Esophagus squamous epithelium (tissue), 4 donors: Measurements from ENCODE around the gene PRKCA.

Experiments used
- POLR2A ChIP-seq, 4 donors: fragments of 450-650 bp; IDR thresholded peaks; one replicate each; pipeline ENCODE4 v1.6.1; 2017; ENCODE audit warnings: antibody characterized with exemption in 4 of 4, mild to moderate bottlenecking in 4 of 4, moderate library complexity in 3 of 4
- TF ChIP-seq, protein P1 (sequence below), 6 experiments: fragments of 450-650 bp in 4 of 6; fragments of 200-600 bp in 2 of 6; sonication (generic) in 2 of 6; IDR thresholded peaks; one replicate each; pipeline ENCODE4 v1.5.1; 2016 to 2019; ENCODE audit warnings: antibody characterized with exemption in 6 of 6, mild to moderate bottlenecking in 4 of 6, moderate library complexity in 4 of 6

DNA sequence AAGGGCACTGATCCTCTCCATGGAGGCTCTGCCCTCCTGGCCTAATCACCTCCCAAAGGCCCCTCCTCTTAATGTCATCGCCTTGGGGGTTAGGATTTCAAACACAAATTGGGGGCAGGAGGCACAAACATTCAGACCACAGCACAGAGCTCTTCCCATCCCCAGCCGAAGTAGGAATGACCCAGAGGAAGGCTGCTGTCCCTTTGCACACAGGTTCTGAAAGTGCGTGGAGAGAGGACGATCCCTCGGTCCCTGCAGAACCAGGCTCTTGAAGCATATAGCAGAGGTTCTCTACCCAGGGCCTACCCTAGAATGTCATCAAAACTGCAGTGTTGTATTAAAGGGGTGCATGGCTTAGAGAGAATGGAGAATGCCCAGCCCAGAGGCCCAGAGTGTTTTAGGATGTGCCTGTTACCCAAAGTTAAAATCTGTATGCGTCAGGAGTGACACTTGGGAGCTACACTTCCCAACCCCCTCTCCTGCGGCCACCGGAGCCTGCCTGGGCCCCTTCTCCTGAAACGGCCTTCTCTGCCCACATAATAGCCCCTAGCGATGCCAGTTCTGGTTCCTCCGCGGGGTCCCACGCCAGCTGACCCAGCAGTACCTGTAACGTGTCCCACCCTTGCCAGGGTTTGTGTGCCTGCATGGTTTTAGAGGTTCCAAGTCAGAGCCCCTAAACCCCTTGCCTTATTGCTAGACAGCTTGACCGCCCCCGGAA, 373.0 kb downstream of the PRKCA start:
- TF ChIP-seq, protein P1, sequence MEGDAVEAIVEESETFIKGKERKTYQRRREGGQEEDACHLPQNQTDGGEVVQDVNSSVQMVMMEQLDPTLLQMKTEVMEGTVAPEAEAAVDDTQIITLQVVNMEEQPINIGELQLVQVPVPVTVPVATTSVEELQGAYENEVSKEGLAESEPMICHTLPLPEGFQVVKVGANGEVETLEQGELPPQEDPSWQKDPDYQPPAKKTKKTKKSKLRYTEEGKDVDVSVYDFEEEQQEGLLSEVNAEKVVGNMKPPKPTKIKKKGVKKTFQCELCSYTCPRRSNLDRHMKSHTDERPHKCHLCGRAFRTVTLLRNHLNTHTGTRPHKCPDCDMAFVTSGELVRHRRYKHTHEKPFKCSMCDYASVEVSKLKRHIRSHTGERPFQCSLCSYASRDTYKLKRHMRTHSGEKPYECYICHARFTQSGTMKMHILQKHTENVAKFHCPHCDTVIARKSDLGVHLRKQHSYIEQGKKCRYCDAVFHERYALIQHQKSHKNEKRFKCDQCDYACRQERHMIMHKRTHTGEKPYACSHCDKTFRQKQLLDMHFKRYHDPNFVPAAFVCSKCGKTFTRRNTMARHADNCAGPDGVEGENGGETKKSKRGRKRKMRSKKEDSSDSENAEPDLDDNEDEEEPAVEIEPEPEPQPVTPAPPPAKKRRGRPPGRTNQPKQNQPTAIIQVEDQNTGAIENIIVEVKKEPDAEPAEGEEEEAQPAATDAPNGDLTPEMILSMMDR (IDR thresholded peaks at IDR 0.05), result no peak
- TF ChIP-seq POLR2A (IDR thresholded peaks at IDR 0.05), result no peak
